Liver (tissue), 9 donors: ENCODE results near the gene ANO10. TPM values are rescaled to one million over a fixed set of nuclear protein-coding genes. Genes with fewer than 3 reads are reported as not detected.

Source experiments
- DNase-seq: peaks from one replicate; pipeline ENCODE4 v3.0.0-alpha.2; 2017; ENCODE audit warnings: low spot score
- H3K27ac ChIP-seq, 2 donors: one replicate each; pipeline ENCODE4 v1.7.0; 2013; ENCODE audit warnings: inconsistent platforms in 2 of 2, low read length in 2 of 2, control low read depth in 1 of 2, low read depth in 1 of 2, mild to moderate bottlenecking in 1 of 2
- H3K27me3 ChIP-seq, 4 donors: one replicate each; pipeline versions ENCODE4 v1.6.1 to v1.7.0; 2013; ENCODE audit warnings: low read length in 3 of 4, inconsistent platforms in 1 of 4, mild to moderate bottlenecking in 1 of 4, moderate library complexity in 1 of 4; ENCODE audit not compliant: control insufficient read depth in 4 of 4, insufficient read depth in 4 of 4
- H3K36me3 ChIP-seq, 4 donors: one replicate each; pipeline versions ENCODE4 v1.6.1 to v1.7.0; 2013; ENCODE audit warnings: low read length in 3 of 4, mild to moderate bottlenecking in 3 of 4, low read depth in 1 of 4, moderate library complexity in 1 of 4; ENCODE audit not compliant: control insufficient read depth in 4 of 4, insufficient read depth in 3 of 4
- H3K4me1 ChIP-seq, 4 donors: one replicate each; pipeline versions ENCODE4 v1.6.1 to v1.7.0; 2013; ENCODE audit warnings: low read length in 3 of 4, mild to moderate bottlenecking in 3 of 4, moderate library complexity in 1 of 4; ENCODE audit not compliant: control insufficient read depth in 4 of 4, insufficient read depth in 4 of 4
- H3K4me3 ChIP-seq, 3 donors: one replicate each; pipeline versions ENCODE4 v1.6.1 to v1.7.0; 2013; ENCODE audit warnings: low read length in 3 of 3, control low read depth in 1 of 3, low read depth in 1 of 3, mild to moderate bottlenecking in 1 of 3
- H3K9ac ChIP-seq, 2 donors: one replicate each; pipeline ENCODE4 v1.7.0; 2013; ENCODE audit warnings: low read length in 2 of 2, mild to moderate bottlenecking in 2 of 2, moderate library complexity in 2 of 2, control low read depth in 1 of 2, low read depth in 1 of 2
- H3K9me3 ChIP-seq, 4 donors: one replicate each; pipeline versions ENCODE4 v1.6.1 to v1.7.0; 2013; ENCODE audit warnings: low read length in 3 of 4; ENCODE audit not compliant: control insufficient read depth in 4 of 4
- ATF3 ChIP-seq: IDR thresholded peaks from 2 replicates; pipeline ENCODE4 v1.6.1; 2016; ENCODE audit warnings: antibody characterized with exemption
- CTCF ChIP-seq: fragments of 150-350 bp; IDR thresholded peaks from 2 replicates; pipeline ENCODE4 v1.5.1; 2017; ENCODE audit warnings: improper control_type of control experiment, low read depth, low read length; ENCODE audit not compliant: missing input control
- EGR1 ChIP-seq, 2 donors: IDR thresholded peaks; 2 replicates each; pipeline ENCODE4 v1.6.1; 2016 to 2018; ENCODE audit warnings: antibody characterized with exemption in 2 of 2, low read depth in 2 of 2
- FOXA1 ChIP-seq: IDR thresholded peaks from 2 replicates; pipeline ENCODE4 v1.6.1; 2016; ENCODE audit warnings: antibody characterized with exemption
- FOXA2 ChIP-seq: IDR thresholded peaks from 2 replicates; pipeline ENCODE4 v1.6.1; 2016; ENCODE audit warnings: antibody characterized with exemption
- GABPA ChIP-seq, 2 donors: IDR thresholded peaks in 1 of 2; conservative IDR thresholded peaks in 1 of 2; 2 replicates each; pipeline ENCODE4 v1.6.1; 2016; ENCODE audit warnings: antibody characterized with exemption in 2 of 2, mild to moderate bottlenecking in 1 of 2, moderate library complexity in 1 of 2
- HNF4A ChIP-seq, 2 donors: conservative IDR thresholded peaks; 2 replicates each; pipeline ENCODE4 v1.6.1; 2016; ENCODE audit warnings: antibody characterized with exemption in 2 of 2, mild to moderate bottlenecking in 2 of 2
- HNF4G ChIP-seq: IDR thresholded peaks from 2 replicates; pipeline ENCODE4 v1.6.1; 2016; ENCODE audit warnings: antibody characterized with exemption
- JUND ChIP-seq, 2 donors: IDR thresholded peaks; 2 replicates each; pipeline ENCODE4 v1.6.1; 2016; ENCODE audit warnings: antibody characterized with exemption in 2 of 2
- MAX ChIP-seq: IDR thresholded peaks from 2 replicates; pipeline ENCODE4 v1.6.1; 2016; ENCODE audit warnings: antibody characterized with exemption
- NR2F2 ChIP-seq: IDR thresholded peaks from 2 replicates; pipeline ENCODE4 v1.6.1; 2016; ENCODE audit warnings: antibody characterized with exemption
- RAD21 ChIP-seq, 2 donors: IDR thresholded peaks; 2 replicates each; pipeline ENCODE4 v1.6.1; 2016; ENCODE audit warnings: antibody characterized with exemption in 2 of 2, mild to moderate bottlenecking in 2 of 2
- REST ChIP-seq: IDR thresholded peaks from 2 replicates; pipeline ENCODE4 v1.6.1; 2016; ENCODE audit warnings: antibody characterized with exemption, mild to moderate bottlenecking
- RXRA ChIP-seq, 2 donors: IDR thresholded peaks; 2 replicates each; pipeline ENCODE4 v1.6.1; 2017 to 2018; ENCODE audit warnings: antibody characterized with exemption in 2 of 2, mild to moderate bottlenecking in 1 of 2
- SP1 ChIP-seq: IDR thresholded peaks from 2 replicates; pipeline ENCODE4 v1.6.1; 2018; ENCODE audit warnings: antibody characterized with exemption, mild to moderate bottlenecking
- TAF1 ChIP-seq: conservative IDR thresholded peaks from 2 replicates; pipeline ENCODE4 v1.6.1; 2016; ENCODE audit warnings: antibody characterized with exemption, mild to moderate bottlenecking
- YY1 ChIP-seq: IDR thresholded peaks from 2 replicates; pipeline ENCODE4 v1.6.1; 2016; ENCODE audit warnings: antibody characterized with exemption, mild to moderate bottlenecking
- ZBTB33 ChIP-seq: IDR thresholded peaks from 2 replicates; pipeline ENCODE4 v1.6.1; 2016; ENCODE audit warnings: antibody characterized with exemption
- WGBS: extraction: QIAGEN DNeasy Blood & Tissue Kit; methylation state at CpG from one replicate; pipeline ENCODE4 v1.1.7; 2013; 5-methylcytosine and 5-hydroxymethylcytosine counted together
- polyA plus RNA-seq, 2 donors: library from polyadenylated mRNA; stranded (reverse) in 1 of 2; unstranded in 1 of 2; fragments of 200-250 nt in 1 of 2; fragments of >200 nt in 1 of 2; fragmentation: Nextera tagmentation in 1 of 2; extraction: Ambion mirVana in 1 of 2; gene quantifications; one replicate each; pipeline versions ENCODE4 v1.2.1 to v1.2.3, GENCODE V29; 2013 to 2015
- total RNA-seq, 2 donors: library from RNA; depleted of rRNA; stranded (reverse); fragments of >200 nt; gene quantifications; one replicate each; pipeline ENCODE4 v1.2.3, GENCODE V29; 2014
- donor health status: healthy.
- donor health status: healthy.
- donor health status: healthy.
- donor health status: healthy.
- donor health status: healthy.

ANO10 gene
- total and polyA plus RNA-seq, 4 donors: 5.6 to 8.7 (median 6.8) TPM

- no peak overlapping the region for H3K9ac ChIP-seq
- H3K4me3 ChIP-seq: no peak overlapping the region
- H3K36me3 ChIP-seq: no peaks in the 10 kb centered on the region
- no peak for DNase-seq
- no peaks in the 10 kb centered on the region for H3K9me3 ChIP-seq
- H3K27ac ChIP-seq: no peak overlapping the region
- whole genome bisulfite sequencing: 73% methylated on average over 2 of the region's 2 CpGs
- H3K27me3 ChIP-seq: no peaks in the 10 kb centered on the region
- H3K4me1 ChIP-seq: no peaks in the 10 kb centered on the region
- no peak for TF ChIP-seq MAX
- TF ChIP-seq RXRA (IDR thresholded peaks at IDR 0.05): no peak
- TF ChIP-seq FOXA2: no peak
- no peak for TF ChIP-seq ZBTB33
- TF ChIP-seq HNF4G: no peak
- no peak for TF ChIP-seq TAF1
- TF ChIP-seq JUND (IDR thresholded peaks at IDR 0.05): no peak
- TF ChIP-seq FOXA1: no peak
- TF ChIP-seq SP1: no peak
- no peak for TF ChIP-seq CTCF
- TF ChIP-seq ATF3: no peak
- no peak for TF ChIP-seq REST
- no peak for TF ChIP-seq HNF4A (conservative IDR thresholded peaks at IDR 0.05)
- no peak for TF ChIP-seq YY1
- no peak for TF ChIP-seq EGR1 (IDR thresholded peaks at IDR 0.05; ENCODE audit: low read depth in 2 of 2)
- no peak for TF ChIP-seq NR2F2
- TF ChIP-seq RAD21 (IDR thresholded peaks at IDR 0.05): no peak
- no peak for TF ChIP-seq GABPA (IDR thresholded peaks at IDR 0.05 in 1 of 2, conservative IDR thresholded peaks at IDR 0.05 in 1 of 2)
Measured at GRCh38 chr3:43525386-43525785, 96.4 kb downstream of the ANO10 start.
